Activated CD8-positive, alpha-beta T cell treated with anti-CD3 and anti-CD28 coated beads for 36 hours (primary cell): Measurements from ENCODE around the gene MXD1. TPM values are rescaled to one million over a fixed set of nuclear protein-coding genes. Genes with fewer than 3 reads are reported as not detected.

ENCODE experiments used
- ATAC-seq: fragments of 200-7000 bp; cut with Tn5 transposase; one replicate; pipeline ENCODE4 v1.10.0; 2021; ENCODE audit warnings: mild to moderate bottlenecking, moderate library complexity
- CTCF ChIA-PET: fragments of 350-600 bp; sonication (Branson Sonifier 250); formaldehyde crosslinking; loops from one replicate; lab custom pipeline; 2021; ENCODE audit warnings: antibody characterized with exemption; lab: Charles Lee
- POLR2A ChIA-PET: fragments of 350-600 bp; sonication (Branson Sonifier 250); formaldehyde crosslinking; loops from one replicate; lab custom pipeline; 2021; ENCODE audit warnings: antibody characterized with exemption; lab: Charles Lee
- DNase-seq: peaks from one replicate; pipeline ENCODE4 v3.0.0-alpha.2; 2020
- H3K27ac Mint-ChIP-seq: one replicate; pipeline ENCODE4 v1.8.0; 2021; ENCODE audit warnings: mild to moderate bottlenecking, mixed read lengths
- H3K27me3 Mint-ChIP-seq: one replicate; pipeline ENCODE4 v1.8.0; 2021; ENCODE audit warnings: mixed read lengths
- H3K36me3 Mint-ChIP-seq: one replicate; pipeline ENCODE4 v1.8.0; 2021; ENCODE audit warnings: low read depth, mixed read lengths
- H3K4me1 Mint-ChIP-seq: one replicate; pipeline ENCODE4 v1.8.0; 2021; ENCODE audit warnings: low read depth, mixed read lengths
- H3K4me3 Mint-ChIP-seq: one replicate; pipeline ENCODE4 v1.8.0; 2021; ENCODE audit warnings: mild to moderate bottlenecking, moderate library complexity, mixed read lengths
- H3K9me3 Mint-ChIP-seq: one replicate; pipeline ENCODE4 v1.8.0; 2021; ENCODE audit warnings: mixed read lengths
- CTCF ChIP-seq: fragments of 200-600 bp; IDR thresholded peaks from one replicate; pipeline ENCODE4 v1.8.0; 2022; ENCODE audit warnings: antibody characterized with exemption, mild to moderate bottlenecking
- intact Hi-C: fragments of 100-400 bp; cut with micrococcal nuclease; formaldehyde crosslinking; loops from one replicate; pipeline ENCODE4 v1.10.0; 2022
- total RNA-seq, 2 experiments: library from RNA; stranded (reverse); gene quantifications; one replicate each; pipeline ENCODE4 v1.2.3, GENCODE V29; 2021

The MXD1 gene
- total RNA-seq, 2 experiments from 2014 or later: 9.9 to 11.7 TPM

GRCh38 chr2:69945941-69946340, 31.0 kb downstream of the MXD1 start:
- H3K27me3 Mint-ChIP-seq: no peaks in the 10 kb centered on the region
- intact Hi-C loops: no loop called here
- POLR2A ChIA-PET: interaction anchor here (0.9 to 2.2 kb wide), 8 partner anchors 9 to 197 kb away, joined by 3 to 9 read pairs (median 4); partner anchors contain the start of gene MXD1
- ATAC-seq (no peak), DNase-seq (no peak)
- CTCF ChIA-PET: interaction anchor here (1.4 to 2.0 kb wide), 3 partner anchors 34 to 129 kb away, joined by 3 to 4 read pairs (median 4); partner anchors contain the start of gene SNRNP27
- H3K4me1 Mint-ChIP-seq: peaks cover 37% of the 10 kb centered on the region
- TF ChIP-seq CTCF: no peak
- H3K4me3 Mint-ChIP-seq: no peak overlapping the region
- no peaks in the 10 kb centered on the region for H3K9me3 Mint-ChIP-seq
- no peaks in the 10 kb centered on the region for H3K36me3 Mint-ChIP-seq
- H3K27ac Mint-ChIP-seq: no peak overlapping the region

- no peak for TF ChIP-seq CTCF
- H3K4me3 Mint-ChIP-seq: no peak overlapping the region
- ATAC-seq (peak; percentile 89), DNase-seq (peak; percentile 77)
- H3K36me3 Mint-ChIP-seq: no peaks in the 10 kb centered on the region
- H3K4me1 Mint-ChIP-seq: peaks cover 37% of the 10 kb centered on the region
- no peaks in the 10 kb centered on the region for H3K27me3 Mint-ChIP-seq
- no peaks in the 10 kb centered on the region for H3K9me3 Mint-ChIP-seq
- POLR2A ChIA-PET: interaction anchor here (0.9 to 2.2 kb wide), 9 partner anchors 8 to 196 kb away, joined by 3 to 9 read pairs (median 4); partner anchors contain the start of gene MXD1
- H3K27ac Mint-ChIP-seq: peak overlapping the region; percentile 40
- CTCF ChIA-PET: interaction anchor here (1.4 to 2.0 kb wide), 3 partner anchors 34 to 130 kb away, joined by 3 to 4 read pairs (median 4); partner anchors contain the start of gene SNRNP27
- intact Hi-C loops: no loop called here
Observed at GRCh38 chr2:69946351-69947324, 31.7 kb downstream of the MXD1 start.

- ATAC-seq: no peak
- TF ChIP-seq CTCF: no peak
- Mint-ChIP-seq H3K27me3 (no peaks in the 10 kb centered on the region), H3K36me3 (no peaks in the 10 kb centered on the region), H3K4me1 (peaks cover 37% of the 10 kb centered on the region), H3K4me3 (no peak overlapping the region), H3K27ac (no peak overlapping the region), H3K9me3 (no peaks in the 10 kb centered on the region)
- POLR2A ChIA-PET: interaction anchor here (1.1 to 2.1 kb wide), 5 partner anchors 16 to 195 kb away, joined by 3 to 9 read pairs (median 5); partner anchors contain the start of gene MXD1
- CTCF ChIA-PET: interaction anchor here (1.7 to 2.0 kb wide), 2 partner anchors 35 to 131 kb away, joined by 4 read pairs; no protein-coding TSS in a partner anchor
- no peak for DNase-seq
- intact Hi-C loops: no loop called here
Observed at GRCh38 chr2:69947325-69947931, 32.5 kb downstream of the MXD1 start.

GRCh38 chr2:69948032-69948962, 33.4 kb downstream of the MXD1 start:
- ATAC-seq (no peak), DNase-seq (no peak)
- Mint-ChIP-seq H3K27me3 (no peaks in the 10 kb centered on the region), H3K27ac (no peak overlapping the region), H3K36me3 (no peaks in the 10 kb centered on the region), H3K9me3 (no peaks in the 10 kb centered on the region), H3K4me1 (peaks cover 37% of the 10 kb centered on the region), H3K4me3 (no peak overlapping the region)
- TF ChIP-seq CTCF: no peak
- intact Hi-C loops: no loop called here
- CTCF ChIA-PET: no interaction called here
- POLR2A ChIA-PET: no interaction called here
